Fibroblast of skin of left biceps (primary cell): Measurements from ENCODE around the gene SPO11.

Experiments used
- DNase-seq, 2 experiments: peaks; one replicate each; pipeline ENCODE4 v3.0.0-alpha.2; 2013; ENCODE audit warnings: low read depth in 2 of 2

The SPO11 gene

DNA sequence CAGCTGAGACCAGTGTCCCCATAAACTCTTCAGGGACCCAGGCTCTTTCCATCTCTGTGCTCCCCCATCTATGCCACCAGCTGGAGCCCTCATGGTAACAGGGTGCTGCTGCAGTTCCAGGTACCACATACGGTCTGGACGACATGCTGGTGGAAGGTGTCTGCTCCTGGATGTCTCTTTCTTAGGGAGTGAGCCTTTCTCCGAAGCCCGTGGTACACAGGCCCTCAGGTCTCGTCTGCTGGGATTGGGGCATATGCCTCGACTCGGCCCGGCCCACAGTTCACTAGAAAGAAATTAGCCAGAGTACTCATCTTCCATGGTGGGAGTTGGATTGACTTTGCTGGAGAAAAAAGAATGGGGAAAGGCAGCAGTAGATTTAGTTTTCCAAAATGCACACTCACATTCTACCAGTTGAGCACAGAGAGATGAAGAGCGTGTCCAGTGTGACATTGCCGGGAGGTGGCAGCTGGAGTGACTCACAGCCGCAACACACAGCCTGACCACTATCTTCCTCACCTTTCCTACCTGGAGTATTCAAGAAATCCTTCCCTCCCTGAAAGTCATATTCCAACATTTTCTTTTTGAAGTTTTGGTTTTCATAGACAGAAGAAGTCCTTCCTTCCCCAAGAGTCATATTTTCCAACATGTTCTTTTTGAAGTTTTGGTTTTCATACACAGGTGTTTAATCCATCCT, 18.6 kb upstream of the SPO11 start:
- no peak for DNase-seq

DNA sequence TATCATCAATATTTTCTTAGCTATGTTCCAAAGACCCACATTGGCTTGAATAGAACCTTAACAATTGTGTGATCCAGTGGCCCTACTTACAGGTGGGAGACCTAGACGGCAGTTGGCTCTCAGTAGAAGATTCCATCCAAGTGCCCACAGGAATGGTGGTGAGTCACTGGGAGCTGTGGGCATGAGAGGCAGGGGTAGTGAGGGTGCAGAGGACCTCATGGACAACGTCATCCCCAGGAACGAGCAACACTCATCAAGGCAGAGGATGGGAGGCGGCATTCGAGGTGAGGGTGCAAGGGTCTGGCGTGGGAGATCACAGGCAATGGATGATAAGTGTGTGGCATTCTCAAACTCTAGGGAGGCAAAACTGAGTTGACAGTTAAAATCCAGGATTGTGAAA, 17.5 kb upstream of the SPO11 start:
- DNase-seq = no peak

DNA sequence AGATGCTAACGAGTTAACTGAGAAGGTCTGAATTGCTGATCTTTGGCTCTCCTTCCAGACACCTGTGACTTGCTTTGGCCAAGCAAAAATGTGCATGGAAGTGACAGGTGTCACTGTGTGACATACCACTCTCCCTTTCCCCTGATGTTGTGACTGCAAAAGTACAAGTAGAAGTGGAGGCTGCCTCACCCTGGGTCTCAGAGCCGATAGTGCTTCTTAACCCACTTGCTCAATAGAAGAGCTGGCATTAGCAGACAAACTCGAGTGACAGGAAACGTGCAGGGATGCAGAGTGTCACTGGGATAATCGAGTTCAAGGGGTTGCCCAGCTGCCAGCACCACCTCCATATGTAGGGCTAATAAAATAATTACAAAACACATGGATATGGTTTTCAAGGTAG, 16.4 kb upstream of the SPO11 start:
- DNase-seq = no peak

DNA sequence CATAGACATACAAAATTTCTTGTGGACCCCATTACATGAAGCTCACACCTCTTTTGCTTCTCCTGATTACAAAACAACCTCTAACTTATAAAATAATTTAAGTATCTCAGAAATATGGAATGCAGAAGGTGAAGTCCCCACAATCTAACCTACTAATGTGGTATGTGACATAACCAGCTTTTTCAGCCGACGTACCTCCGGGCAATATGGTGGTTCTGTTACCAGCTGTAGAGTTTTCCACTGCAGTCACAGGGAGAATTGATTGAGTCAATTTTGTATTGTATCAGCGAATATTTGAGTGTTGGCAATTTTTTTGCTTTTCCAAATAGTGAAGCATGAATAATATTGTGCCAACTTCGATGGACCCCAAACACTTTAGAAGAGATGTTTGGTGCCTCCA, 15.7 kb upstream of the SPO11 start:
- DNase-seq = no peak

DNA sequence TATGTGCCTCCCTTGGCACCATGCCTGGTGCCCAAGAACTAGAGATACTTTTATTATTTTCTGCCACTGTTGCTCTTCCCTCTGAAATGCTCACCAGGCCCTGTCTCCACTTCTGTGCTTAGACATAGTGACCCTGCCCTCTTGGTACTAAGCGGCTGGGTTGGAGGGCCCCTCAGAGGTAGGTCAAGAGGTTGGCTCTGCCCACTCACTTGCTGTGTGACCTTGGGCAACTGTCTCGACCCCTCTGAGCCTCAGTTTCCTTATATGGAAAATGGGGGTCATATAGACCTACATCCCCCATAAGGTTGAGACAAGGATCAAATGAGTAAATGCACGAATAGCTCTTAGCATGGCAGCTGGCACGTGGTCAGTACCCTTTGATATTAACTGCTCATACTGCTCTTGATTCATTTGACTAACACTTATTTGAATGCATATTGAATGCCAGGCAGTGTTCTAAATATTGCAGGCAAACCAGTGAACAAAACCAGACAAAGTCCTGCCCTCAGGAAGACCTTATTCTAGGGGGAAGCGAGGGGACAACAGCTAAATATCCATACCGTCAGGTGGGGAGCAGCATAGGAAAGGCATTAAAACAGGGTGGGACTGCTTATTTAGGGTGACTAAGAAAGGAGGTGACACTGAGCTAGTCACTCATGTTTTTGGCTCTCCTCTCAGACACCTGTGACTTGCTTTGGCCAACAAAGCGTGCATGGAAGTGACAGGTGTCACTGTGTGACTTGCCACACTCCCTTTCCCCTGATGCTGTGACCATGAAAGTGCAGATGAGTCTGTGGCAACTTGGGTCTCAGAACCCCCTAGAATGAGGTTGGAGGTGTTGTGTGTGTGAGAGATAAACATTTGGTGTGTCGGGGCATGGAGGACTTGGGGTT, 14.3 kb upstream of the SPO11 start:
- DNase-seq = no peak

DNA sequence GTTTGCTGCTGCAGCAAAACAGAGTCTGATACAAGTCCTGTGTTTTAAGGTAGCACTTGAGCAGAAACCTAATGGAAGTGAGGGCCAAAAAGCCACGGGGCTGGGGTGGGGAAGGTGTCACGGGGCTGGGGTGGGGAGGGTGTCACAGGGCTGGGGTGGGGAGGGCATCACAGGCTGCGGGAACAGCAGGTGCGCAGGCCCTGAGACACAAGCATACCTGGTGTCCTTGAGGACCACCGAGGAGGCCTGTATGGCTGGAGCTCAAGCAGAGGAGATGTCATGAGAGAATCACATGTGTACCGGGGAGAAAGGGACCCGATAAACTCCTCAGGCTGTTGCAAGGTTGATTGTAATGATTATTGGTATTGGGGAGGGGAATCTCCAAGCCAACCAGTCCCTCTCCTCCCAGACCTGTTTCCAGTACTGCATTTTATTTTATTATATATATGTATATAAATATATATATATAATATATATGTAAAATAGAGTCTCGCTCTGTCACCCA, 13.6 kb upstream of the SPO11 start:
- DNase-seq = no peak

DNA sequence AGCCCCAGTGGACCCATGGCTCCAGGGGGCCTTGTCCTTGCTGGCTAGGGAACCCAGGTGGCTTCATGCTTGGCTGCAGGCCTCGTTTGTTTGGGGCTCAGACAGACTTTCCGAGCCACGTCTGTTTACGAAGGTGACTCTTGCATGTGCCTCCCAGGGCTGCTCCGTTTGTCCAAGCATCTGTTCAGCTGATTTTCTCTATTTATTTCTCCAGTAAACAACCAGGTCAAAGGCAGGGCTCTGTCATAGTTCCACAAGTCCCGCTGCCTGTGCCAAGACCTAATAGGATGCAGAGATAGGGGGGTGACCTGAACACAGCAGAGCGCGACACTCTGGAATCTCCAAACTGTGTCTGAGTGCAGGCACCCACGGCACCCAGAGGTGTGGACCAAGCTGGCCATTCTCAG, 12.8 kb upstream of the SPO11 start:
- DNase-seq = no peak

DNA sequence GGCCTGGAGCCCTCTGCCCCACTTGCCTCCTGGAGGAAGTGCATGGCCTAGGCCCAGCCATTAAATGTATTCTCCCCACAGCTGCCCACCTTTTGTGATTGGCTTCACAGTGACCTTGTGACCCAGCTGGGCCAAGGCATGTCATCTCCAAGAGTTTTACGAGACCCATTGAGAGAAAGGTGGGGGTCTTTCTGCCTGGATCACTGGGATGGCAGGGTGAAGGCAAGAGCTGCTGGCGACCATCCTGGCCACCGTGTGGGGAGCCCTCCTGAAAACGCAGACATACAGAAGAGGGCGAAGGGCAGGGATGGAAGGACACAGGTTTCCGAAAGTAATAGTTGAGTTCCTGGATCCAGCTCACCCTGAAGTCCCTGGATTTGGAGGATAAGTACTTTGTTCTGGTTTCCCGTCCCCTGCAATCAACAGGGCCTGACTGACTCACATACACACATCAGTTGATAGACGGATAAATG, 12.3 kb upstream of the SPO11 start:
- no peak for DNase-seq

DNA sequence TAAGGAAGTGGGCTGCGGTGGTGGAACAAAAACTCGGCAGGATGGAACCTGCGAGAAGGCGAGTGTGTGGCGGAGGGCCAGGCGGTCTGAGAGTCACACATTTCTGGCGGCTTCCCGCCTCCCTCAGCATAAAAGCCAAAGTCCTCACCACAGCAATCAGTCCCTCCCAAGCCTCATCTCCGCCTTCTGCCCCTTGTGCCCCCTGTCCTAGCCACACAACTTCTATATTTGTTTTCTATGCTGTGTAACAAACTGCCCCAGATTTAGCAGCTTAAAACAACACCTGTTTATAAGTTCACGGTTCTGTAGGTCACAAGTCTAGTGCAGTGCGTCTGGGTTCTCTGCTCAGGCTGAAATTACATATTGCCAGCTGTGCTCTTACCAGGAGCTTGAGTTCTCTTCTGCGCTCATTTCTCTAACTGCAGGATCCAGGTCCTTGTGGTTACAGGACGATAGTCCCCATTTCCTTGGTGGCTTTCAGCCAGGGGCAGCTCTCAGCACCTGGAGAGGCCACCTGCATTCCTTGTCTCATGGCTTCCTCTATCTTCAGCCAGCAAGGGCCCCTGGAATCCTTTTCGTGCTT, 11.7 kb upstream of the SPO11 start:
- no peak for DNase-seq

DNA sequence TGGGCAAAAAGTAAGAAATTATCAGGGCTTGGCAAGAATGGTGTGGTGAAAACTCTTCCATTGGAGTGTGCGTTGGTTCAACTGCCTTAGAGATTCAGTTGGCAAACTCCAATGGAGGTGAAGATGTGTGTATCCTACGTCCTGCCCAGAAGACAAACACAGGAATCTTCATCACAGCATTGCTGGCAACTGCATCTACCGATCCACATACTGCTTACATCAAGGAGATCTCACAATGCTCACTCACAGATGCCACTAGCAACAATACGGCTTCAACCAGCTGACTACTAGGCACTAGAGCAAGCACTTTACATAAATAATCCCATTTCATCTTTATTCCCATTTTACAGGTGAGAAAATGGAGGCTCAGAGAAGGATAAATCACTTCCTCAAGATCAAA, 10.0 kb upstream of the SPO11 start:
- DNase-seq = no peak

DNA sequence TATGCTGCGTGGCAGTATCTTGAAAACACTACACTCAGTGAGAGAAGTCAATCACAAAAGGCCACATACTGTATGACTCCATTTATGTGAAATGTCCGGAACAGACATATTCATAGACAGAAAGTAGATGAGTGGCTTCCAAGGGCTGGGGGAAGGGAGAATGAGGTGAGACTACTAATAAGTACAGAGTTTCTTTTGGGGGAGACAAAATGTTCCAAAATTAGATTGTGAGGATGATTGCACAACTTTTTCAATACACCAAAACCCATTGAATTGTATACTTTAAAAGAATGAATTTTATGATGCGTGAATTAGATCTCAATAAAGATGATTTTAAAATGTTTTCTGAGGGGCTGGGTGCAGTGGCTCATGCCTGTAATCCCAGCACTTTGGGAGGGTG, 9.2 kb upstream of the SPO11 start:
- no peak for DNase-seq

DNA sequence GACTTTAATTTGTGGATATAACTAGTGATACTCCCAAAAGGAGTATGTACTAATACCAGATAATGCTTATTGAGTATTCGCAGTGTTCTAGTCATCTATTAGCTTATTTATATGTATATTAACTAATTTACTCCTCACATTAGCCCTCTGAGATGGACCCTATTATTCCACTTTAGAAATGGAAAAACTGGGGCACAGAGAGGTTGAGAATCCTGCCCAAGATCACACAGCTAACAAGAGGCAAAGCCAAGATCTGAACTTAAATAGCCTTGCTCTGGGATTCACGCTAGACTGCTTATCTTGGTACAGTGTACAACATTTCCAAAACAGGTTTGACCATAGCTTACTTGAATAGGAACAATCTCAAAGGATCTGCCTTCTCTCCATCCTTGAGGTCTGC, 8.5 kb upstream of the SPO11 start:
- DNase-seq = no peak

DNA sequence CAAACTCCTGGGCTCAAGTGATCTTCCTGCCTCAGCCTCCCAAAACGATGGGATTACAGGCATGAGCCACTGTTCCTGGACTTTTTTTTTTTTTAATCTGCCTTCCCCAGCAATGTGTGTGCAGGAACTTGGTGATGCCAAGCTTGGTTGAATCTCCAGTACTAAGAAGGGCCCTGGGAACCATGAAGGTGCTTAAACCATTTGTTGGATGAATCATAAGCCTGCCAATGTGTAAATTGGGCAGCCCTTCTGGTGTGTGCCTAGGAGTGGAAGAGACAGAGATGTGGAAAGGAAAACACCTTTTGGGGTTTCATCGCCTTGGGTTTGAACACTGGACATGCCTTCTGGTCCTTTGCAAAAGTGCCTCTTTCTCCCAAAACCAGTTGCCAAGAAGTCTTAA, 7.1 kb upstream of the SPO11 start:
- no peak for DNase-seq

DNA sequence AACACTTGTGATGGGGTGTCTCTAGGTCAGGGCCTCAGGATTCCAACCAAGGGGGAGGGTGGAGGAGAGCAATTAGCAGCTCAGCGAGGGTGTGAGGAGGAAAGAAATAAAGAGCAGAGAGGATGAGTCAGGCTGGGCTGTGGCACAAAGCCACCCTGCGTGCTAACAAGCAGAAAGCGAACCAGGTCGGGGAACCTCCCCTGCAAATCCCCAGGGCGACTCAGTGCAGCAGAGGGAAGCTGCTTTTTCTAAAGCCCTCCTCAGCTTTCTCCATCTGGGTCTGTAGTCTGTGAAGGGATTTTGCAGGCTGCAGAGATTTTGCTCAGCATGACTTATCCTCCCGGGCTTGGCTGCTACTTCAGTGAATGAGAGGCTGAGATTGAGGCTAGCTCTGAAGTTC, 6.6 kb upstream of the SPO11 start:
- DNase-seq = no peak

DNA sequence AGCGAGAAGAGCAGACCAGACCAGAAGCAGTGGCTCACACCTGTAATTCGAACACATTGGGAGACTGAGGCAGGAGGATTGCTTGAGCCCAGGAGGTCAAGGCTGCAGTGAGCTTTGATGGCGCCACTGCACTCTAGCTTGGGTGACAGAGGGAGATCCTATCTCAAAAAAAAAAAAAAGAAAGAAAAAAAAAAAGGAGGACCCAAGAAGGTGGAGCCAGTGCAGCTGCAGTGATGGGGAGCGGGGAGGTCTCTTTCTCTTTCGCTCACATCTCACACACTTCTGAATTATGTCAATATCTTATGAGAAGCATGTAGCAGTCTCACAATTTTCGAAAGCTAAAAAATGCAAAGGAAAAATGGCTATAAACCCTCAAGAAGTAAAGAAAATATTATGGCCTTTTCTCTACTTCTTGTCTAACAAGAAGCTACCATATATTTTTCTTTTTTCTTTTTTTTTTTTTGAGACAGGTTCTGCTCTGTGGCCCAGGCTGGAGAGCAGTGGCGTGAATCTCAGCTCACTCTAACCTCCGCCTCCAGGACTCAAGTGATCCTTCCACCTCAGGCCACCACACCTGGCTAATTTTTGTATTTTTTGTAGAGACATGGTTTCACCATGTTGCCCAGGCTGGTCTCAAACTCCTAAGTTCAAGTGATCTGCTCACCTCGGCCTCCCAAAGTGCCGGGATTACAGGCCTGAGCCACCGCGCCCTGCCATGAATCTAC, 3.8 kb upstream of the SPO11 start:
- DNase-seq = no peak

DNA sequence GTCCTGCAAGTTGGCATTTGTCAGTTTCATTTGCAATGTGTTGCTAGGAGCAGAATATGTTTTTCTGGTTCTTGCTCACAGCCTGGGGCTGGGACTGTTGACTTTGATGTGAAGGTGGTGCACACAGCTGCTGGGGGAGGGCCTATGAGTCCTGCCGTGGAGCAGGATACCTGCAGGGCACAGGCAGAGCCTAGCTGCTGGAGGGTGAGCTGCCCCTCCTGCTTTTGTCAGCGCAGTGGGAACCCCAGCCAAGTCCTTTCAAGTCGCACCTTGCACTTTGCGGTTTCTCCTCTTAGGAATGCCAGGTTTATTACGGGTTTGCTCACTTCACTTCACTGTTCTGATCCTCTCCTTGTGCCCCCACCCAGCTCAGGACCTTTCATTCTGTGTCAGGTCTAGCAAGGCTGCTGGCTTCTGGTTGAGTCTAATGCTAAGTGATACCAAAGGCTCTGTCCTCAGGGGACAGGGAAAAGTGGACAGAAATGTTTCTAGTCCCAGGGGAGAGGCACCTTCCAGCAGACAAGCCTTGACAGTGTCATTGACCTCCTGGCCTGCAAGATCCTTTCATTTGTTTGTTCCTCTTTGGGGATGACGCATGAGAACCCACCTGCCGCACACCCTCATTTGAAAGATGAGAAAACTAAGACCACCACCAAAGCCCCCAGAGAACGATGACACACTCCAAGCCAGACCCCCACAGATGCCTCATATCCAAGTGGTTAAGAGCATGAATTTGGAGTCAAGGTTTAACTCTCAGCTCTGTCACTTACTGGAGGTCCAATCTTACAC, 2.7 kb upstream of the SPO11 start:
- DNase-seq = no peak

DNA sequence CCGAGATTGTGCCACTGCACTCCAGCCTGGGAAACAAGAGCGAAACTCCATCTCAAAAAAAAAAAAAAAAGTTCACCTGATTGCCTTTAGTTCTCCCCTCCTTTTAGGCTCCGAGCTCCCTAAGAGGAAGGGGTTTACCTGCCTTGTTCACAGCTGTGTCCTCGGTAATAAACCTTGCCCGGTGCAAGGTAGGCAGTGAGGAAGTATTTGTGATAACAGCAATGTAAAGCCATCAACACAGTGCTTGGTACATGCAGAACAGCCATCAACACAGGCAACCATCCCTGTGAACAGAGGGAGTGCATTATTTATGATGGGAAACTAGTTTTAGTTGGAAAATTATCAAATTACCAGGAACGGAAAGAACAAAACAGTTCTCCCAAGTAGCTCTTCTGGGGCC, 1.8 kb upstream of the SPO11 start:
- DNase-seq = no peak

DNA sequence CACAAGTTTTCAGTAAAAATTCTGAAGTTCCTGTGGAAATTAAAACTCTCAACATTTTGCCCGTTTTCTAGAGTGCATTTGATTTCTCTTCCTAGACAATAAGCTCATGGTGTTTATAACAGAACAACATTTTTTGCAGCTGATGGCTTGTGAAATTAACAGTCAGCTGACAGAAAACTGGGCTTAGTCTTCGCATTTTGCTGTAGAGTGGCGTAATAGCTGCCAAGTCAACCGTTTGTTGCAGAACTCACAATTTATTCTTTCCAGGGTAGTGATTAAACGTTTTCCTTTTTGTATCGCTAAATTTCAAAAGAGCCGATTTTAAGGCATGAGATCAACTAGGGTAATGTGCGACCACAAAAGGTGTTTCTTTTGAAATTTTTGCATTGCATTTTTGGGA, 1.4 kb downstream of the SPO11 start:
- DNase-seq = no peak

DNA sequence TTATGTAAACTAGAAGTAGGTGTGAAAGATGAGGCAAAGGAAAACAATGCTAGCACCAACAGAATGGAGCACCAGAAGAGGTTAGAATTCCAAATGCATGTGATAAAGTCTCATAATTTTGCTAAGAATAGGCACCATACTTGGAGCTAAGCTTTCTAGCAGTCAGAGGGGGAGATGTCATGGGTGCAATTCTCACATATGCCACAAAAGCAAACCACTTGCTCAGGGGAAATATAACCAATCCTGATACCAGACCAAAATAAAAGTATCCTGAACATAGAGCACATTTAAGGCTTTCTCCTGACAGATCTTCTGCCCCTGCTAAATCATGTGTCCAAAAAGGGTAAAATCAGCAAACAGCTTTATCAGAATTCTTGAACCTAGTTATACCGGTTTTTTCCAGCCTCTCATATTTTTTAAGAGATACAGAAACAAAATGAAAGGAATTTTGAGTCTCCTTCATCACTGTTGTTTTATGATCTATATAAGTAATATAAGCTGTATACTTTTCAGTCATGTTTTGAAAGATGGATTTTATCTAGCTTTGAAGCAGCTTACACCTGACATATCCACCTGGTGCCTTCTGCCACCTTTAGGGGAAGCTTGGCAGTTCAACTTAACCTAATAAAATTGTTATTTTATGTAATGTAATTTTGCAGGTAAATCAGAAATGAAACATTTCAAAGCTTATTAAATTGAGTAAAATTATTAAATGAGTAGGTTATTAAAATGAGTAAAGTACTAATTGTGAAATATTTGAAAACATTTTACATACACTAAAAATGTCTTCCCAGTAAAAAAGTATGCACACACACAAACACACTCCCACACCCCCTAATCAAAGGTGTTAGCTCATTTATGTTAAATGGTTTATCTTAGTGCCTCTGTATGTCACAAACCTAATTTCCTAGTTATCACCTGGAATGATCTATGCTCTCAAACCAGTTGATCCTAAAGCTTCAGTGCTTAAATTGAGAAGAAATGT, 2.8 kb downstream of the SPO11 start:
- no peak for DNase-seq

DNA sequence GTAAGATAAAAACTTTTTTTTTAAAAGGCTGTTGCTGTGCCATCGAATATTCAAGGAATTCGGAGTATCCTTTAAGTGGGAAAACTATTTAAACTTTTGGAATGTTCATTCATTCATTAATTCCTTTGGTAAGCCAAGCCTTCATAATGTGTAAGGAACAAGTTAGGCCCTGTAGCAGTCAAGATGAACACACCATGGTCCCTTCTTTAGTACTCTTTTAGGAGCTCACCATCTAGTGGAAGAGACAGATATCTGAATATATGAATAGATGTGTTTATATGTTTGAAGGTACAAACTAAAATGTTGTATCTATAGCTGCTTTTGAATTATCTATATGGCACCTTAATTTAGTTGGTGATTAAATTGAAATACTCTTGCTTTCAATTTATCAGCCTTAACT, 5.8 kb downstream of the SPO11 start:
- no peak for DNase-seq
